GM12892 (cell line): ENCODE measurements around the gene GAS7.

ENCODE experiments used
- DNase-seq: peaks from one replicate; pipeline ENCODE4 v3.0.0; 2011; ENCODE audit not compliant: insufficient read length
- FAIRE-seq: peaks from 2 replicates; lab custom pipeline; 2011; peaks lifted over from hg19 to GRCh38; lab: Jason Lieb, UNC
- POLR2A ChIP-seq: IDR thresholded peaks from 2 replicates; pipeline ENCODE4 v1.6.1; 2011; ENCODE audit warnings: low read depth, low read length, control low read depth
- POLR2AphosphoS5 ChIP-seq: IDR thresholded peaks from 2 replicates; pipeline ENCODE4 v1.6.1; 2011; ENCODE audit warnings: low read depth, low read length, control low read depth
- TAF1 ChIP-seq: IDR thresholded peaks from 2 replicates; pipeline ENCODE4 v1.6.1; 2011; ENCODE audit warnings: low read depth, mild to moderate bottlenecking, control low read depth, low read length, borderline replicate concordance

The GAS7 gene

DNA sequence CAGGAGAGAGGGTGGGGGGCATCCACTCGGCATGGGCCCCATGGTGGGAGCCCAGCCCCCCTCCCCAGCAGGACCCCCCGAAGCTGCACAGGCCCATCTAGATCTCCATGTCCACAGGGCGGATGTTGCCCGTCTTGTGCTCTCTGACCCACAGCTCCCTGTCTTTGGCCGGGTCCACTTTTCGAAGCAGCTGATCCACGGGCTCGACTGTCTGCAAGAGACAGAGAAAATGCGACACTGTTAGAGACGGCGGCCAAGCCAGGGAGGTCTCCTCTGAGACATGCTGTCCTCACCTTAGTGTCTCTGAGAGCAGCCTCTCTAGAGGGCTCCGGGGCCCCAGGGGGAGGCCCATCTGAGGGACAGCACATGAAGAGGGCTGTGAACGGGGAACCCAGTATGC, 281.3 kb downstream of the GAS7 start:
- FAIRE-seq (no peak), DNase-seq (no peak)
- no peak for TF ChIP-seq POLR2A
- no peak for TF ChIP-seq TAF1
- TF ChIP-seq POLR2AphosphoS5: no peak

DNA sequence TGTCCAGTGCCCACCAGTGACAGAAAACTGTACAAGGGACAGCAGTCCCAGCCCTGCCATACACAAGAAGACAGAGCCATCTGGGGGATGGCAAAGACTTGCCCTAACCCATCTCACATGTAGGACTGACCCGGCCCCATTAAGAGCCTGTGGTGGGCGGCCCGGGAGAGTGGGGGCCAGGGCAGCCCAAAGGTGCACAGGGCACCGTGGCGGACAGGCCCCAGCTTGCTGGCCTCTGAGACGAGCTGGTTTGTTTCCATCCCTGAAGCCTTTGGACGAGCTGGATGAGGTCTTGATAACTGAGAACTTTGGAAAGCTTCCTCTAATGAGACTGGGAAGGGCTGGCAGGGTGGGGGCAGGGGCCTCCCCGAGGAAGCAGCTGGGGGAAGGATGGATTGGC, 282.3 kb downstream of the GAS7 start:
- TF ChIP-seq POLR2A: no peak
- no peak for TF ChIP-seq TAF1
- TF ChIP-seq POLR2AphosphoS5: no peak
- DNase-seq: no peak
- FAIRE-seq: no peak

DNA sequence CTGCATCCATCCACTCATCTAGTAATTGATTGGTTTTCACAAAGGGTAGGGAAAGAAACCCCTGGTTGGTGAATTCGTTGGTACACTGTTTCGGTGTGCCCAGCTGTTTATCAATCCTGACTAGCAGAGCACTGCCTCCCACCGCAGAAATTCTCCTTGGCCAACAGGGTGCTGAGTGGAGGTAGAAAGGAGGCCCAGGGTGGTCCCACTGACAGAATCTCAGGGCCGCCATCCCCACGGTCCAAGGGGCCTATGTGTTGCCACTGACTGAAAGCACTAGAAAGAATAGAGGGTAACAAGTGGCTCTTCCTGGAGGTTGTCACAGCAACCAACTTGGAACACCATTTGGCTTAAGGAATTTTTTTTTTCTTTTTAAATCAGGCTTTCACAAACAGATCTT, 284.9 kb downstream of the GAS7 start:
- DNase-seq (no peak), FAIRE-seq (no peak)
- no peak for TF ChIP-seq POLR2AphosphoS5
- no peak for TF ChIP-seq POLR2A
- no peak for TF ChIP-seq TAF1

DNA sequence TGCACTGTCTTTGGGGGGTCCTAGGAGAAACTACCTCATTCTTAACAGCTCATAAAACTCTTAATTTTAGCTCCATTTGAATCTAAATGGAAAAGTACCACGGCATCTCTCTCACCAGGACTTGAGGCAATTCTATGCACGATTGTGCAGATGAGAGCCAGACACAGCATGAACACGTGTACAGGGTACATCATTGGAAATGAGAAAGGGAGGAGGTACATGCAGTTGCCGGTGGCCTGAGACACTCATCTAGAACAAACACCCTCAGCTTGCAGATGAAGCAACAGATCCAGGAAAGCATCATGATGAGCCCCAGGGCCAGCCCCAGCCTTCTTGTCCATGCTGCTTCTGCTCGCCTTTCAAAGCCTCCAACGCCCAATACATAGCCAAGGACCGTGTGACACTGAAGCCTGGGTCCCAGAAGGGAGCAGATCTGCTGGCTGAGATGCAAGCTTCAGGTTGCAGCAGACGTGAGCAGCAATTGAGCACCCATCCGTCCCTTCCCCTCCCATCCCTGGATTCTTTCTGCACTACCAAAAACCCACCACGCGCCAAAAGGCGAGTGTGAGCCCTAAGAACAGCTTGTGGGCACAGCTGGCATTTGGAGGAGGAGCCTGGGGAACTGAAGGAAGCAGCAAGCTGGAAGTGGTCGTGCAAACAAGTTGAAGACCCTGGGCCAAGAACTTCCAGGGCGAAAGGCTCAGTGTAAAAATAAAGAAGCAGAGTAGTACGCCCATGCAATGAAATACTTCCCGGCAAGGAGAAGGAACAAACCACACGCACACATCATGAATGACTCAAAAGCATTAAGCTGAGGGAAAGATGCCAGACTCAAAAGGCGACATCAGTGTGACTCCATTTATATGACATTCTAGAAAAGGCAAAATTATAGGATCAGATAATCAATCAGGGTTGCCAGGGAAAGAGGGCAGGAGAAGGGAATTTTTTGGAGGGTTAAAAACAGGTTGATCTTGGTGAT, 286.0 kb downstream of the GAS7 start:
- no peak for DNase-seq
- FAIRE-seq: no peak
- 0 out of 2 replicates have a peak, but pooled peaks have one; percentile 14 for TF ChIP-seq POLR2A
- no peak for TF ChIP-seq POLR2AphosphoS5

DNA sequence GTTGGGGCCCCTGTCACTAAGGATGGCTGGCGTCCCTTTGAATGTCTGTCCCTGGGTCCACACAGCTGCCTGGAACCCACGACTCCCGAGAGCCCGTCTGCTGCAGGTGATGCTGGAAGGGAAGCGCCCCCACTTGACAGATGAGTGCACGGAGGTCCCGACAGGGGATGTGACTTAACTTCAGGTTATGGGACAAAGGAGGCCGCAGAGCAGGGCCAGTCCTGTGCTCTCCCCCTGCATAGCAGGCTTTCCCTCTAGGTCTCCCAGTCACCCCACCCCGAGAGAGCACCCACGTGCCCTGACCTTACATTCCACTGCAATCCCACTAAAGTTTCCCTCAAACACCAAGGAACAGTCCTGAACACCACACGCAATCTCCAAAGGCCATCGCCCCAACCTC, 287.3 kb downstream of the GAS7 start:
- DNase-seq: no peak
- no peak for TF ChIP-seq POLR2A
- no peak for TF ChIP-seq POLR2AphosphoS5
- no peak for TF ChIP-seq TAF1
- no peak for FAIRE-seq

DNA sequence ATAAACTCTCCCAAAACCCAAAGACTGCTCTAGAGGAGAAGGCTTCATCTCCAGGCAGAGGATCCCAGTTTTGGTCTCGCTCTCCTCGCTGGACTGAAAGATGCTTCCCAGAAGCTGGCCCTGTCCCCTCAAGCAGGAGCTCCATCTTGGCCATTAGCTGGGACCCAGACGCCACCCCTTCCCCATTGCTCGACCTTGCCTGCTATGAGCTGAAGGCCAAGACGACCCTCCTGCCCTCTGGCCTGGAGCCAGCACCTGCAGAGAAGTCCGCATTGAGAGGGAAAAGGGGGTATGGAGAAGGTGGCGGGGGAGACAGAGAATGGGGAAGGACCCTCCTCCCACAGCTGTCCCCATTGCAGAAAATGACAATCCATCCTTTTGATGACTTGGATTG, 289.8 kb downstream of the GAS7 start:
- TF ChIP-seq POLR2A (no peak), POLR2AphosphoS5 (no peak), TAF1 (no peak)
- DNase-seq: no peak
- no peak for FAIRE-seq

DNA sequence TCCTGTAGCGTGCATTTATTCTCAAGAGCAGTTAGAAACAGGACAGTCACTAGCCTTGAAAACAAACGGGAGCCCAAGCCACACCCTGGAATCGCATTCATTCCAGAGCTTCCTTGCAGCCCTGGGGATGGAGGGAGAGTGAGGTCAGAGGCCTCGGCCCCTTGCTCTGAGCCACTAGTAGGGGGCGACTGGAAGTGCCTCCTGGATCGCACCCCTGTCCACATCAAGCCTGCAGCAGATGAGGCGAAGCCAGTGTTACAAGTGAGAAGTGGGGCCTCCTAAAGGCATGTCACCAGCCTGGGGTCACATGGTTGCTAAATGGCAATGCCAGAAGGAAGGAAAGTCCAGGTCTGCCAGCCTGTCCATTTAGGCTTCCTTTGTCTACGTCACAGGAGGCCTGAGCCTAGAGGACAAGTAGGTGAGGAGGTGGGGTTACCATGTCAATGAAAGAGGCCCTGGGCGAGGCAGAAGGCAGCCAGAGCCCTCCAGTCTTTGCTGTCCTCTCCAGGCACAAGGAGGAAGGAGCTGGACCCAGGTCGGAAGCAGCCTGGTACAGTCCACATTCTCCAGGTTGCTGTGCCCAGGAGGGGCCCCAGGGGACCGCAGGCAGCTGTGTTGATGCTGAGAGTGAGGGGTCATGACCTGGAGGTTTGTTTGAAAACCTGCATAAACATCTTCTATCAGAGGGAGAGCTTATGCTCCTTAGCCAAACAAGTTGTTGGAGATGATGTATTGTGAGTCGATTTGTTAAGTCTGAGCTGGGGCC, 290.3 kb downstream of the GAS7 start:
- TF ChIP-seq POLR2AphosphoS5 (no peak), TAF1 (no peak), POLR2A (no peak)
- FAIRE-seq: no peak

DNA sequence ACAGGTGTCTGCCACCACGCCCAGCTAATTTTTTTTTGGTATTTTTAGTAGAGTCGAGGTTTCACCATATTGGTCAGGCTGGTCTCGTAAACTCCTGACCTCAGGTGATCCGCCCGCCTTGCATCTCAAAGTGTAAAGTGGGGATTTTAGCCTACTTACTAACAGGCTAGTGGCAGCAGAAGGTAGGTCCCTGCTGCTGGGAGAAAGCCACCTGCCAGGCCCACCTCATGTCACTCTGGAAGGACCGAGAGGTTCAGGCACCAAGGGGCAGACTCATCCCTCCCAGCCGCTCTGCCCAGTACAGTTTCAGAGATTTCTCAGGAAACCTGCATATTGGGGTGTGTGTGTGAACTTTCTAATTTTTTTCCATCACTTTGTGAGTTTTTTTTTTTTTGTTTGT, 291.3 kb downstream of the GAS7 start:
- FAIRE-seq (no peak), DNase-seq (no peak)
- no peak for TF ChIP-seq TAF1
- TF ChIP-seq POLR2A: no peak
- no peak for TF ChIP-seq POLR2AphosphoS5

More for the DNA sequence above, 290.3 kb downstream of the GAS7 start:
- DNase-seq: no peak

DNA sequence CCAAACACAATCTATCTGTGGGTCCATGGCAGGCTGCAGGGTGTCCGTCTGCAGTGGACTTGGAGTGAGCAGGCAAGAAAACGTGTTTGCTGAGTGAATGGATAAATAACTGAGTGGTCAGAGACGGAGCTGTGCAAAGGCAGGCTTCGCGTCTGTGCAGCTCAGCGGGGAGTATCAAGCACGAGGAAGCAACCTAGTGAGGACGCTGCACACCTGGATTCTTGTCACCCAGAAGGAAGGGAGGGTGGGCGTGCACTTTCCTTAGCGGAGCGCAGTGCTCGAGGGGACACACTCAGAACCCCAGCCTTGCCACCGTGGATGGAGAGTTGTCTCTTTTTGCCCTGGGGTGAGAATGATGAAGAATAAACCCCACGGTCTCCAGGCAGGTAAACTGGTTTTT, 291.8 kb downstream of the GAS7 start:
- TF ChIP-seq POLR2AphosphoS5 (no peak), POLR2A (no peak), TAF1 (no peak)
- FAIRE-seq: no peak
- DNase-seq: no peak

DNA sequence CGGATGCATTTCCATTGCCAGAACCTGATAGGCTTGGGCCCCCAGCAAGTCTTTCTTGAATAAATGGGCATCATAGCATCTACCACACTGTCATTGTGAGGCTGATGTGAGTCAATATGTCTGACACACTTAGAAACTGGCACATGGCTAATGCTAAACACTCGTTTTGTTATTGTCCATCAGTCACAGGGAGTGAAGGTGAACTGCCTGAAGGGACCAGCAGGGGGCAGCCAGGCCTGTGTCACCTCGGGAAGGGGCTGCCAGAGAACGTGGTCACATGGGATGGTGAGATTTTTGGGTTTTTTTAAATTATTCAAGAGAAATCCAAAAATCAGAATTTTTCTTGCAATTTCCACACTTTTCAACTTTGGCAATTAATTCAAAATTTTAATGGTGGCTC, 292.5 kb downstream of the GAS7 start:
- peak; percentile 67 for DNase-seq
- TF ChIP-seq POLR2A (no peak), POLR2AphosphoS5 (no peak), TAF1 (no peak)
- no peak for FAIRE-seq

DNA sequence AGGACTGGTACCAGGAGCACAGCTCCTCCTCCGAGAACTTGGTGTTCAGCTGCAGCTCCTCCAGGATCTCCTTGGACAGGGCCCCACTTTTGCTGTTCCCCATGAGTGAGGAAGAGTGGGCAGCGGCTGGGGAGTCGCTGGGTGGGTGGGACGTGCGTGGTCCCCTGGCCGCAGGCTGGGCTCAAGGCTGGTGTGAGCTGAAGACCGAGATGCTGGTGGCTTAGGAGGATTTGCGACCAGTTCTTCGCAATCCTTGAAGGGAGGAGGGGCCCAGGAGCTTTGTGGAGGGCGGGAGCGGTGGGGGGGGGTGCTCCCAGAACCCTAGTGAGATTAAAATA, 293.4 kb downstream of the GAS7 start, which contains the start of gene RCVRN:
TSS of gene RCVRN (minus strand) at position 194 of the 338 bp plus-strand sequence. CDS start at position 103, 91 bp downstream.
- FAIRE-seq (no peak), DNase-seq (no peak)
- TF ChIP-seq TAF1 (no peak), POLR2AphosphoS5 (no peak), POLR2A (no peak)

DNA sequence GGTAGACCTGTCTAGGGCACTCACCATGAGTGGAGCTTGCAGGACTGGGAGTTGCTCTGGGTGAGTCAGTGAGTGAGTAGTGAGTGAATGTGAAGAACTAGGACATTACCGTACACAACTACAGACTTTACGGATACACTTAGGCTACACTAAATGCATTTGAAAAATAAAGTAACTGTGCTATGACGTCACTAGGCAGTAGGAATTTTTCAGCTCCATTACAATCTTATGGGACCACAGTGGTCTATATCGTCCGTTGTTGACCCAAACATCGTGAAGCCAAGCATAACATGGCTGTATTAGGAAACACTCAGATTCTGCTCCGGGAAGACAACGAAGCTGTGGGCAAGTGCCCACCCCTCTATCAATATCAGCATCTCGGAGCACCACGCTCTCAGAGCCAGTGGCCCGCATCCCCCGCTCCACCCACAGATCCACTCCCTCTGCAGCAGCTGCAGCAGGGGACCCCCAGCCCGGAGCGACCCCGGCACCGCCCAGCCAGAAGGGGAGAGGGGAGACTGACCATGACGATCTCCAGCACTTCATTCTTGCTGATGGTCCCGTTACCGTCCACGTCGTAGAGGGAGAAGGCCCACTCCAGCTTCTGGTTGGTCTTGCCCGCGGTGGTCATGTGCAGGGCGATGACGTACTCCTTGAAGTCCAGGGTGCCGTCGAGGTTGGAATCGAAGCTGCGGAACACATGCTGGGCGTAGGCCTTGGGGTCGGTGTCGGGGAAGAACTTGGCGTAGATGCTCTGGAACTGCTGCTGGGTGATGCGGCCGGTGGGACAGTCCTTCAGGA, 293.9 kb downstream of the GAS7 start:
- no peak for FAIRE-seq
- TF ChIP-seq POLR2A (no peak), POLR2AphosphoS5 (no peak), TAF1 (no peak)

DNA sequence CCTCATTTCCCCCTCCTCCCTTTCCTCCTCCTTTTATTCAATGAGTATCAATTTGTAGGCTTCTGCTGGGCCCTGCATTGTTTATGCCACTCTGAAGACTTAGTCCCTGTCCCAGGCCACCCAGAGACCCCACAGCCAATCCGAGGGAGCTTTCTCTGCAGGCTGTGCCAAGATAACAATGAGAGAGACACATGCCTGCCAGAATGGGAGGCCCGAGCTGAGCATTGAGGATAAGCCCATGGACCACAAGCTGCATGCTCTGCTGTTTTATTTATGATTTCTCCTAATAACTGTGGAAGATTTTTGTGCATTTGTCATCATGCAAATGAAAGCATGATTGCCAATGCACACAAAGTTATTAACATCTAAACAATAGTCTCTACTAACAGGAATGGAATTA, 296.3 kb downstream of the GAS7 start:
- FAIRE-seq (no peak), DNase-seq (no peak)
- TF ChIP-seq TAF1 (no peak), POLR2AphosphoS5 (no peak), POLR2A (no peak)

More for the DNA sequence above, 293.9 kb downstream of the GAS7 start:
- DNase-seq: no peak
